NCI-H446 treated with DMSO at 0.1 percent for 48 hours (cell line): ENCODE measurements around the gene MYO3B.
"Not testable (repeated sequence)": the region's sequence is repeated elsewhere in the genome, so short reads cannot be mapped to it uniquely, and the experiment has no call there.

ENCODE experiments used
- DNase-seq: peaks from one replicate; lab custom pipeline; 2025; lab: John Stamatoyannopoulos, UW

Gene MYO3B

GRCh38 chr2:170643346-170643745 lies 465.4 kb downstream of the MYO3B start:
- no peak for DNase-seq

- DNase-seq, result no peak
Measured at GRCh38 chr2:170647741-170648436, 469.9 kb downstream of the MYO3B start.

- no peak for DNase-seq
Measured at GRCh38 chr2:170651624-170652325, 473.8 kb downstream of the MYO3B start.

GRCh38 chr2:170652637-170653417 lies 474.9 kb downstream of the MYO3B start:
- DNase-seq, result no peak

GRCh38 chr2:170656669-170657068 lies 478.7 kb downstream of the MYO3B start:
- DNase-seq, result no peak

- DNase-seq, result peak; percentile 68
Measured at GRCh38 chr2:170660409-170660808, 482.5 kb downstream of the MYO3B start.

GRCh38 chr2:170665743-170666142 lies 487.8 kb downstream of the MYO3B start:
- DNase-seq, result no peak

- DNase-seq, result no peak
Measured at GRCh38 chr2:170669909-170670308, 492.0 kb downstream of the MYO3B start.

- DNase-seq, result no peak
Measured at GRCh38 chr2:170670651-170671050, 492.7 kb downstream of the MYO3B start.

GRCh38 chr2:170671079-170671478 lies 493.1 kb downstream of the MYO3B start:
- no peak for DNase-seq

- not testable (repeated sequence) for DNase-seq
Measured at GRCh38 chr2:170674282-170674681, 496.3 kb downstream of the MYO3B start.

- no peak for DNase-seq
Measured at GRCh38 chr2:170675701-170676100, 497.8 kb downstream of the MYO3B start.

GRCh38 chr2:170679607-170680079 lies 501.7 kb downstream of the MYO3B start:
- no peak for DNase-seq

- DNase-seq, result peak; percentile 96
Measured at GRCh38 chr2:170680172-170680941, 502.4 kb downstream of the MYO3B start.

GRCh38 chr2:170681311-170681710 lies 503.4 kb downstream of the MYO3B start:
- DNase-seq, result peak; percentile 59

- DNase-seq, result no peak
Measured at GRCh38 chr2:170685591-170685990, 507.6 kb downstream of the MYO3B start.

GRCh38 chr2:170689481-170689880 lies 511.5 kb downstream of the MYO3B start:
- no peak for DNase-seq

GRCh38 chr2:170690640-170691039 lies 512.7 kb downstream of the MYO3B start:
- DNase-seq, result no peak

- no peak for DNase-seq
Measured at GRCh38 chr2:170694316-170694715, 516.4 kb downstream of the MYO3B start.

GRCh38 chr2:170695521-170696410 lies 517.8 kb downstream of the MYO3B start:
- DNase-seq, result no peak

GRCh38 chr2:170696948-170697347 lies 519.0 kb downstream of the MYO3B start:
- no peak for DNase-seq
